Brain pericyte (primary cell): ENCODE data around the gene RRM2.
"Not testable (repeated sequence)": the region's sequence is repeated elsewhere in the genome, so short reads cannot be mapped to it uniquely, and the experiment has no call there.

Source experiments
- DNase-seq: peaks from one replicate; pipeline ENCODE4 v3.0.0-alpha.2; 2012; ENCODE audit warnings: low read depth, low spot score

RRM2 gene

GRCh38 chr2:10091182-10091888, 31.2 kb upstream of the RRM2 start:
- DNase-seq: no peak

GRCh38 chr2:10091889-10092244, 30.7 kb upstream of the RRM2 start:
- DNase-seq: not testable (repeated sequence)

- DNase-seq: no peak
Observed at GRCh38 chr2:10094271-10094814, 28.2 kb upstream of the RRM2 start.

- no peak for DNase-seq
Observed at GRCh38 chr2:10095175-10095574, 27.4 kb upstream of the RRM2 start.

GRCh38 chr2:10096641-10097040, 25.9 kb upstream of the RRM2 start:
- DNase-seq: no peak

GRCh38 chr2:10097352-10098148, 25.0 kb upstream of the RRM2 start:
- DNase-seq: no peak

GRCh38 chr2:10101491-10101890, 21.0 kb upstream of the RRM2 start:
- DNase-seq: no peak

- no peak for DNase-seq
Observed at GRCh38 chr2:10103179-10103578, 19.4 kb upstream of the RRM2 start.

- DNase-seq: not testable (repeated sequence)
Observed at GRCh38 chr2:10104906-10105305, 17.6 kb upstream of the RRM2 start.

GRCh38 chr2:10109311-10109710, 13.2 kb upstream of the RRM2 start:
- DNase-seq: no peak

- no peak for DNase-seq
Observed at GRCh38 chr2:10119027-10119325, 3.6 kb upstream of the RRM2 start.

- no peak for DNase-seq
Observed at GRCh38 chr2:10119601-10120157, 2.9 kb upstream of the RRM2 start.

- no peak for DNase-seq
Observed at GRCh38 chr2:10120158-10120876, 2.2 kb upstream of the RRM2 start.

GRCh38 chr2:10120877-10121574, 1.5 kb upstream of the RRM2 start:
- DNase-seq: no peak

- no peak for DNase-seq
Observed at GRCh38 chr2:10123281-10123680, 742 bp downstream of the RRM2 start.

GRCh38 chr2:10124538-10125045, 2.1 kb downstream of the RRM2 start:
- no peak for DNase-seq

GRCh38 chr2:10125842-10126631, 3.5 kb downstream of the RRM2 start:
- DNase-seq: no peak

GRCh38 chr2:10126632-10127026, 4.1 kb downstream of the RRM2 start:
- DNase-seq: no peak

GRCh38 chr2:10128420-10128819, 5.9 kb downstream of the RRM2 start:
- DNase-seq: no peak

- no peak for DNase-seq
Observed at GRCh38 chr2:10129490-10129889, 7.0 kb downstream of the RRM2 start.
